Fibroblast of skin of left quadriceps (primary cell): ENCODE measurements around the gene COL20A1.
"Not testable (repeated sequence)": the region's sequence is repeated elsewhere in the genome, so short reads cannot be mapped to it uniquely, and the experiment has no call there.

Source experiments
- DNase-seq, 2 experiments: peaks; one replicate each; pipeline ENCODE4 v3.0.0-alpha.2; 2013; ENCODE audit warnings: low read depth in 2 of 2

COL20A1 gene

GRCh38 chr20:63376283-63377250, 83.6 kb downstream of the COL20A1 start:
- no peak for DNase-seq

- no peak for DNase-seq
These were observed 84.4 kb downstream of the COL20A1 start for GRCh38 chr20:63377256-63377941.

- DNase-seq: no peak
These were observed 85.0 kb downstream of the COL20A1 start for GRCh38 chr20:63377951-63378381.

GRCh38 chr20:63378626-63379025, 85.6 kb downstream of the COL20A1 start:
- DNase-seq: no peak

GRCh38 chr20:63379296-63379695, 86.3 kb downstream of the COL20A1 start:
- DNase-seq: no peak

- not testable (repeated sequence) for DNase-seq
These were observed 86.9 kb downstream of the COL20A1 start for GRCh38 chr20:63379872-63380271.

GRCh38 chr20:63380346-63380870, 87.4 kb downstream of the COL20A1 start:
- no peak for DNase-seq

- DNase-seq: no peak
These were observed 88.9 kb downstream of the COL20A1 start for GRCh38 chr20:63381781-63382431.

GRCh38 chr20:63382551-63383300, 89.7 kb downstream of the COL20A1 start:
- no peak for DNase-seq

- DNase-seq: no peak
These were observed 90.6 kb downstream of the COL20A1 start for GRCh38 chr20:63383556-63383955.

GRCh38 chr20:63384336-63384735, 91.3 kb downstream of the COL20A1 start:
- no peak for DNase-seq
